ENCODE measurements around the gene LASP1. TPM values are rescaled to one million over a fixed set of nuclear protein-coding genes. Genes with fewer than 3 reads are reported as not detected.

LASP1 gene
- total RNA-seq, 5 donors from 2014 or later (not counting 1 experiment from before 2014, with no cell fraction given) = 97.2 to 157 (median 122) TPM

- Histone ChIP-seq H3K4me1 (ENCODE audit: control insufficient read depth in 1 of 2, extremely low read depth in 1 of 2, insufficient read depth in 2 of 2, low read length in 2 of 2) (peaks cover 67 to 99% of the 10 kb centered on the region in 2 experiments), H3K36me3 (ENCODE audit: control insufficient read depth in 2 of 2, extremely low read depth in 1 of 2, insufficient read depth in 1 of 2, low read length in 1 of 2) (peaks cover 5 to 61% of the 10 kb centered on the region in 2 donors), H3K4me3 (ENCODE audit: control insufficient read depth in 1 of 2, extremely low read depth in 1 of 2, low read length in 1 of 2) (peak overlapping the region; percentile 6 to 48), H3K27ac (ENCODE audit: low read length) (peak overlapping the region; percentile 46), H3K9me3 (no peaks in the 10 kb centered on the region), H3K27me3 (replicated peaks in 1 of 2; ENCODE audit: control insufficient read depth in 2 of 2, extremely low read depth in 1 of 2, insufficient read depth in 2 of 2, low read length in 1 of 2) (no peaks in the 10 kb centered on the region)
- WGBS (ENCODE audit: insufficient coverage) = 37% methylated on average over 2 of the region's 6 CpGs
- POLR2A ChIA-PET = interaction anchor here (0.7 to 0.8 kb wide), 2 partner anchors 10 to 22 kb away, joined by 4 to 5 read pairs; partner anchors contain the start of gene LASP1 (in 1 of the 2)
- peak in 2 of 4 experiments; percentile 41 to 52 for ATAC-seq (replicated peaks in 1 of 4)
- Mint-ChIP-seq H3K27me3 (no peaks in the 10 kb centered on the region), H3K4me3 (peak overlapping the region; percentile 34 to 99 (median 39)), H3K27ac (peak overlapping the region; percentile 93 to 96), H3K9me3 (no peaks in the 10 kb centered on the region), H3K4me1 (peaks cover 89 to 90% (median 90%) of the 10 kb centered on the region in 3 donors), H3K36me3 (peaks cover 24% of the 10 kb centered on the region)
- DNase-seq = peak in 5 of 35 experiments; percentile 23 to 55 (median 39)
- CTCF ChIA-PET = no interaction called here
Observed at GRCh38 chr17:38879878-38880665, 10.2 kb downstream of the LASP1 start.

- no peaks in the 10 kb centered on the region for H3K27me3 ChIP-seq (replicated peaks in 1 of 2; ENCODE audit: control insufficient read depth in 2 of 2, extremely low read depth in 1 of 2, insufficient read depth in 2 of 2, low read length in 1 of 2)
- H3K36me3 ChIP-seq (ENCODE audit: control insufficient read depth in 2 of 2, extremely low read depth in 1 of 2, insufficient read depth in 1 of 2, low read length in 1 of 2) = peaks cover 5 to 72% of the 10 kb centered on the region in 2 donors
- ATAC-seq (replicated peaks in 1 of 4) (peak in 1 of 4 experiments; percentile 25), DNase-seq (peak in 3 of 35 experiments; percentile 35 to 51 (median 36))
- H3K9me3 ChIP-seq = no peaks in the 10 kb centered on the region
- ChIA-PET POLR2A (no interaction called here), CTCF (interaction anchor here in 1 of 2 donors (1.1 kb wide), 1 partner anchor 28 kb away, joined by 3 read pairs; the partner anchor contains the start of gene RPL23)
- Mint-ChIP-seq H3K36me3 (peaks cover 30% of the 10 kb centered on the region), H3K4me3 (peak overlapping the region; percentile 50 to 99 (median 53)), H3K27me3 (no peaks in the 10 kb centered on the region), H3K4me1 (peaks cover 91 to 92% (median 92%) of the 10 kb centered on the region in 3 donors), H3K27ac (peak overlapping the region; percentile 93 to 96), H3K9me3 (no peaks in the 10 kb centered on the region)
- peak overlapping the region in 1 of 2 donors; percentile 3 for H3K4me3 ChIP-seq (ENCODE audit: control insufficient read depth in 1 of 2, extremely low read depth in 1 of 2, low read length in 1 of 2)
- 36% methylated on average over 5 of the region's 8 CpGs for WGBS (ENCODE audit: insufficient coverage)
- peak overlapping the region; percentile 45 for H3K27ac ChIP-seq (ENCODE audit: low read length)
- peaks cover 79 to 100% of the 10 kb centered on the region in 2 experiments for H3K4me1 ChIP-seq (ENCODE audit: control insufficient read depth in 1 of 2, extremely low read depth in 1 of 2, insufficient read depth in 2 of 2, low read length in 2 of 2)
Observed at GRCh38 chr17:38881600-38882191, 11.8 kb downstream of the LASP1 start.

- Mint-ChIP-seq H3K9me3 (no peaks in the 10 kb centered on the region), H3K27me3 (no peaks in the 10 kb centered on the region), H3K27ac (peak overlapping the region; percentile 93 to 96), H3K4me1 (peaks cover 89 to 91% (median 91%) of the 10 kb centered on the region in 3 donors), H3K4me3 (peak overlapping the region in 2 of 3 donors; percentile 41 to 99), H3K36me3 (peaks cover 29% of the 10 kb centered on the region)
- POLR2A ChIA-PET = no interaction called here
- H3K27me3 ChIP-seq (replicated peaks in 1 of 2; ENCODE audit: control insufficient read depth in 2 of 2, extremely low read depth in 1 of 2, insufficient read depth in 2 of 2, low read length in 1 of 2) = no peaks in the 10 kb centered on the region
- CTCF ChIA-PET = no interaction called here
- ATAC-seq (replicated peaks in 1 of 4) (no peak), DNase-seq (no peak)
- H3K4me3 ChIP-seq (ENCODE audit: control insufficient read depth in 1 of 2, extremely low read depth in 1 of 2, low read length in 1 of 2) = peak overlapping the region in 1 of 2 donors; percentile 3
- 100% methylated on average over 1 of the region's 2 CpGs for WGBS (ENCODE audit: insufficient coverage)
- H3K9me3 ChIP-seq = no peaks in the 10 kb centered on the region
- peaks cover 75 to 100% of the 10 kb centered on the region in 2 experiments for H3K4me1 ChIP-seq (ENCODE audit: control insufficient read depth in 1 of 2, extremely low read depth in 1 of 2, insufficient read depth in 2 of 2, low read length in 2 of 2)
- H3K27ac ChIP-seq (ENCODE audit: low read length) = peak overlapping the region; percentile 32
- H3K36me3 ChIP-seq (ENCODE audit: control insufficient read depth in 2 of 2, extremely low read depth in 1 of 2, insufficient read depth in 1 of 2, low read length in 1 of 2) = peaks cover 11 to 81% of the 10 kb centered on the region in 2 donors
Observed at GRCh38 chr17:38882870-38883269, 13.0 kb downstream of the LASP1 start.

GRCh38 chr17:38883592-38884526 lies 14.0 kb downstream of the LASP1 start:
- peaks cover 15 to 81% of the 10 kb centered on the region in 2 donors for H3K36me3 ChIP-seq (ENCODE audit: control insufficient read depth in 2 of 2, extremely low read depth in 1 of 2, insufficient read depth in 1 of 2, low read length in 1 of 2)
- ATAC-seq (replicated peaks in 1 of 4) (peak in 3 of 4 experiments; percentile 17 to 50 (median 18)), DNase-seq (no peak)
- Mint-ChIP-seq H3K27ac (peak overlapping the region; percentile 93 to 96), H3K9me3 (no peaks in the 10 kb centered on the region), H3K4me1 (peaks cover 88 to 91% (median 90%) of the 10 kb centered on the region in 3 donors), H3K36me3 (peaks cover 21% of the 10 kb centered on the region), H3K27me3 (no peaks in the 10 kb centered on the region), H3K4me3 (peak overlapping the region; percentile 62 to 99 (median 64))
- WGBS (ENCODE audit: insufficient coverage) = 13% methylated on average over 2 of the region's 19 CpGs
- CTCF ChIA-PET = interaction anchor here in 1 of 2 donors (0.6 kb wide), 2 partner anchors 43 to 964 kb away, joined by 3 read pairs; no protein-coding TSS in a partner anchor
- peaks cover 69 to 99% of the 10 kb centered on the region in 2 experiments for H3K4me1 ChIP-seq (ENCODE audit: control insufficient read depth in 1 of 2, extremely low read depth in 1 of 2, insufficient read depth in 2 of 2, low read length in 2 of 2)
- H3K27me3 ChIP-seq (replicated peaks in 1 of 2; ENCODE audit: control insufficient read depth in 2 of 2, extremely low read depth in 1 of 2, insufficient read depth in 2 of 2, low read length in 1 of 2) = no peaks in the 10 kb centered on the region
- H3K27ac ChIP-seq (ENCODE audit: low read length) = peak overlapping the region; percentile 54
- peak overlapping the region in 1 of 2 donors; percentile 52 for H3K4me3 ChIP-seq (ENCODE audit: control insufficient read depth in 1 of 2, extremely low read depth in 1 of 2, low read length in 1 of 2)
- POLR2A ChIA-PET = interaction anchor here (0.5 to 0.7 kb wide), 5 partner anchors 14 to 1741 kb away, joined by 3 to 4 read pairs (median 3); no protein-coding TSS in a partner anchor
- no peaks in the 10 kb centered on the region for H3K9me3 ChIP-seq

GRCh38 chr17:38885044-38885727 lies 15.3 kb downstream of the LASP1 start:
- 91% methylated on average over 2 of the region's 9 CpGs for WGBS (ENCODE audit: insufficient coverage)
- no peaks in the 10 kb centered on the region for H3K9me3 ChIP-seq
- peaks cover 25% of the 10 kb centered on the region for H3K36me3 Mint-ChIP-seq
- no peaks in the 10 kb centered on the region for H3K9me3 Mint-ChIP-seq
- DNase-seq (no peak), ATAC-seq (replicated peaks in 1 of 4) (no peak)
- H3K27ac Mint-ChIP-seq = peak overlapping the region; percentile 75 to 93
- H3K27ac ChIP-seq (ENCODE audit: low read length) = peak overlapping the region; percentile 3
- ChIA-PET POLR2A (interaction anchor here in 1 of 2 donors (0.6 kb wide), 1 partner anchor 13 kb away, joined by 4 read pairs; no protein-coding TSS in a partner anchor), CTCF (interaction anchor here in 1 of 2 donors (0.9 kb wide), 1 partner anchor 268 kb away, joined by 4 read pairs; no protein-coding TSS in a partner anchor)
- H3K36me3 ChIP-seq (ENCODE audit: control insufficient read depth in 2 of 2, extremely low read depth in 1 of 2, insufficient read depth in 1 of 2, low read length in 1 of 2) = peaks cover 15 to 72% of the 10 kb centered on the region in 2 donors
- H3K27me3 Mint-ChIP-seq = no peaks in the 10 kb centered on the region
- H3K4me3 ChIP-seq (ENCODE audit: control insufficient read depth in 1 of 2, extremely low read depth in 1 of 2, low read length in 1 of 2) = peak overlapping the region in 1 of 2 donors; percentile 7
- H3K4me1 ChIP-seq (ENCODE audit: control insufficient read depth in 1 of 2, extremely low read depth in 1 of 2, insufficient read depth in 2 of 2, low read length in 2 of 2) = peaks cover 68 to 99% of the 10 kb centered on the region in 2 experiments
- H3K27me3 ChIP-seq (replicated peaks in 1 of 2; ENCODE audit: control insufficient read depth in 2 of 2, extremely low read depth in 1 of 2, insufficient read depth in 2 of 2, low read length in 1 of 2) = no peaks in the 10 kb centered on the region
- H3K4me3 Mint-ChIP-seq = peak overlapping the region in 2 of 3 donors; percentile 29 to 99
- peaks cover 88 to 94% (median 91%) of the 10 kb centered on the region in 3 donors for H3K4me1 Mint-ChIP-seq
